HEK293 (cell line): ENCODE measurements around the gene ASXL3.

Source experiments
- HOXD13 ChIP-seq: sonication (generic); formaldehyde crosslinking; IDR thresholded peaks from 2 replicates; pipeline ENCODE4 v1.8.0; 2022; ENCODE audit warnings: missing genetic modification reagents, borderline replicate concordance
- KLF10 ChIP-seq: fragments of 450-650 bp; IDR thresholded peaks from 2 replicates; pipeline ENCODE4 v1.5.1; 2018; ENCODE audit warnings: missing biosample characterization, mild to moderate bottlenecking, missing genetic modification characterization
- MEIS1 ChIP-seq: sonication (generic); formaldehyde crosslinking; IDR thresholded peaks from 2 replicates; pipeline ENCODE4 v1.8.1; 2022; ENCODE audit warnings: missing genetic modification reagents, mild to moderate bottlenecking, borderline replicate concordance
- ZFP41 ChIP-seq: fragments of 450-650 bp; formaldehyde crosslinking; IDR thresholded peaks from 2 replicates; pipeline ENCODE4 v1.5.1; 2016; ENCODE audit warnings: missing biosample characterization, missing genetic modification characterization, borderline replicate concordance
- ZNF146 ChIP-seq: fragments of 450-650 bp; formaldehyde crosslinking; IDR thresholded peaks from 2 replicates; pipeline ENCODE4 v1.5.1; 2016; ENCODE audit warnings: missing biosample characterization, missing genetic modification characterization
- ZNF239 ChIP-seq: fragments of 450-650 bp; formaldehyde crosslinking; IDR thresholded peaks from 2 replicates; pipeline ENCODE4 v1.5.1; 2016; ENCODE audit warnings: missing biosample characterization, missing genetic modification characterization
- ZNF521 ChIP-seq: fragments of 450-650 bp; formaldehyde crosslinking; IDR thresholded peaks from 2 replicates; pipeline ENCODE4 v1.5.1; 2017; ENCODE audit warnings: missing biosample characterization, mild to moderate bottlenecking, missing genetic modification characterization
- TF ChIP-seq, protein P1 (sequence below): fragments of 450-650 bp; formaldehyde crosslinking; IDR thresholded peaks from 2 replicates; pipeline ENCODE4 v1.5.1; 2017; ENCODE audit warnings: missing biosample characterization, mild to moderate bottlenecking, missing genetic modification characterization, moderate library complexity
- TF ChIP-seq, protein P2 (sequence below): fragments of 450-650 bp; formaldehyde crosslinking; IDR thresholded peaks from 2 replicates; pipeline ENCODE4 v1.5.1; 2016; ENCODE audit warnings: missing biosample characterization, missing genetic modification characterization
- TF ChIP-seq, protein P3 (sequence below): fragments of 450-650 bp; formaldehyde crosslinking; IDR thresholded peaks from 2 replicates; pipeline ENCODE4 v1.5.1; 2016; ENCODE audit warnings: missing biosample characterization, missing genetic modification characterization

DNA sequence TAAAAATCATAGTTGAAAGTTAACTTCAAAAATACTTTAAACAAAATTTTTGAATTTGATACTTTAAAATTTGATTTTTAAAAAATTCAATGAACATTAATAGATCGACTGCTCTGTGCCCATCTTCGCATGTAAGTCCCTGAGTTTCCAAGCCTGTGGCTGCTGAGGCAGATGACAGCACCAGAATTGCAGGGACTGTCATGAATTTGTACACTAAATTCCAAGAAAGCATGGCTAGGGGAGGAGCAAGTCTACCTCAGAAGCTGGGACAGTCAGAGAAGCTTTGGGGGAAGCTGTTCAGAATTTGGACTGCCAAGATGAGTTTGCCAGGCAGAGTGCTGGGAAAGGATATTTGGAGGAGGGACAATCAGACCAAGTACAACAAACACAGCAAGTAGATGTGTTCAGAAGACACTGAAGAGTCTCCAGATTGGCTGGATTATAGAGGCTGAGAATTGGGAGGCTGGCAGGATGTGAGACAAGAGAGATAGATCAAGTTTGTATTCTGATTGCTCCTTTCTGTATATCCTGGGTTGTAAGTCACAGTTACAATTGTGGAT is 79.0 kb downstream of the ASXL3 start:
- no peak for TF ChIP-seq ZNF239 (tag by site-specific recombination)
- TF ChIP-seq ZNF146: no peak
- TF ChIP-seq, protein P1, sequence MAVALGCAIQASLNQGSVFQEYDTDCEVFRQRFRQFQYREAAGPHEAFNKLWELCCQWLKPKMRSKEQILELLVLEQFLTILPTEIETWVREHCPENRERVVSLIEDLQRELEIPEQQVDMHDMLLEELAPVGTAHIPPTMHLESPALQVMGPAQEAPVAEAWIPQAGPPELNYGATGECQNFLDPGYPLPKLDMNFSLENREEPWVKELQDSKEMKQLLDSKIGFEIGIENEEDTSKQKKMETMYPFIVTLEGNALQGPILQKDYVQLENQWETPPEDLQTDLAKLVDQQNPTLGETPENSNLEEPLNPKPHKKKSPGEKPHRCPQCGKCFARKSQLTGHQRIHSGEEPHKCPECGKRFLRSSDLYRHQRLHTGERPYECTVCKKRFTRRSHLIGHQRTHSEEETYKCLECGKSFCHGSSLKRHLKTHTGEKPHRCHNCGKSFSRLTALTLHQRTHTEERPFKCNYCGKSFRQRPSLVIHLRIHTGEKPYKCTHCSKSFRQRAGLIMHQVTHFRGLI (tag by site-specific recombination): no peak
- TF ChIP-seq KLF10 (tag by site-specific recombination): no peak
- TF ChIP-seq, protein P2, sequence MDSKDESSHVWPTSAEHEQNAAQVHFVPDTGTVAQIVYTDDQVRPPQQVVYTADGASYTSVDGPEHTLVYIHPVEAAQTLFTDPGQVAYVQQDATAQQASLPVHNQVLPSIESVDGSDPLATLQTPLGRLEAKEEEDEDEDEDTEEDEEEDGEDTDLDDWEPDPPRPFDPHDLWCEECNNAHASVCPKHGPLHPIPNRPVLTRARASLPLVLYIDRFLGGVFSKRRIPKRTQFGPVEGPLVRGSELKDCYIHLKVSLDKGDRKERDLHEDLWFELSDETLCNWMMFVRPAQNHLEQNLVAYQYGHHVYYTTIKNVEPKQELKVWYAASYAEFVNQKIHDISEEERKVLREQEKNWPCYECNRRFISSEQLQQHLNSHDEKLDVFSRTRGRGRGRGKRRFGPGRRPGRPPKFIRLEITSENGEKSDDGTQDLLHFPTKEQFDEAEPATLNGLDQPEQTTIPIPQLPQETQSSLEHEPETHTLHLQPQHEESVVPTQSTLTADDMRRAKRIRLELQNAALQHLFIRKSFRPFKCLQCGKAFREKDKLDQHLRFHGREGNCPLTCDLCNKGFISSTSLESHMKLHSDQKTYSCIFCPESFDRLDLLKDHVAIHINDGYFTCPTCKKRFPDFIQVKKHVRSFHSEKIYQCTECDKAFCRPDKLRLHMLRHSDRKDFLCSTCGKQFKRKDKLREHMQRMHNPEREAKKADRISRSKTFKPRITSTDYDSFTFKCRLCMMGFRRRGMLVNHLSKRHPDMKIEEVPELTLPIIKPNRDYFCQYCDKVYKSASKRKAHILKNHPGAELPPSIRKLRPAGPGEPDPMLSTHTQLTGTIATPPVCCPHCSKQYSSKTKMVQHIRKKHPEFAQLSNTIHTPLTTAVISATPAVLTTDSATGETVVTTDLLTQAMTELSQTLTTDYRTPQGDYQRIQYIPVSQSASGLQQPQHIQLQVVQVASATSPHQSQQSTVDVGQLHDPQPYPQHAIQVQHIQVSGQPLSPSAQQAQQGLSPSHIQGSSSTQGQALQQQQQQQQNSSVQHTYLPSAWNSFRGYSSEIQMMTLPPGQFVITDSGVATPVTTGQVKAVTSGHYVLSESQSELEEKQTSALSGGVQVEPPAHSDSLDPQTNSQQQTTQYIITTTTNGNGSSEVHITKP (tag by site-specific recombination): no peak
- TF ChIP-seq MEIS1: no peak
- TF ChIP-seq ZFP41 (tag by site-specific recombination): no peak
- TF ChIP-seq, protein P3, sequence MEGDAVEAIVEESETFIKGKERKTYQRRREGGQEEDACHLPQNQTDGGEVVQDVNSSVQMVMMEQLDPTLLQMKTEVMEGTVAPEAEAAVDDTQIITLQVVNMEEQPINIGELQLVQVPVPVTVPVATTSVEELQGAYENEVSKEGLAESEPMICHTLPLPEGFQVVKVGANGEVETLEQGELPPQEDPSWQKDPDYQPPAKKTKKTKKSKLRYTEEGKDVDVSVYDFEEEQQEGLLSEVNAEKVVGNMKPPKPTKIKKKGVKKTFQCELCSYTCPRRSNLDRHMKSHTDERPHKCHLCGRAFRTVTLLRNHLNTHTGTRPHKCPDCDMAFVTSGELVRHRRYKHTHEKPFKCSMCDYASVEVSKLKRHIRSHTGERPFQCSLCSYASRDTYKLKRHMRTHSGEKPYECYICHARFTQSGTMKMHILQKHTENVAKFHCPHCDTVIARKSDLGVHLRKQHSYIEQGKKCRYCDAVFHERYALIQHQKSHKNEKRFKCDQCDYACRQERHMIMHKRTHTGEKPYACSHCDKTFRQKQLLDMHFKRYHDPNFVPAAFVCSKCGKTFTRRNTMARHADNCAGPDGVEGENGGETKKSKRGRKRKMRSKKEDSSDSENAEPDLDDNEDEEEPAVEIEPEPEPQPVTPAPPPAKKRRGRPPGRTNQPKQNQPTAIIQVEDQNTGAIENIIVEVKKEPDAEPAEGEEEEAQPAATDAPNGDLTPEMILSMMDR (tag by site-specific recombination): no peak
- no peak for TF ChIP-seq ZNF521 (tag by site-specific recombination)
- TF ChIP-seq HOXD13 (CRISPR knock-in tag): no peak
